GM18870 (cell line): Measurements from ENCODE around the gene TNFRSF25.
"Not testable (repeated sequence)": the region's sequence is repeated elsewhere in the genome, so short reads cannot be mapped to it uniquely, and the experiment has no call there.

Experiments used
- ATAC-seq: cut with Tn5 transposase; IDR thresholded peaks from one replicate; pipeline ENCODE4 v1.9.1; 2021; ENCODE audit warnings: moderate library complexity; ENCODE audit not compliant: unreplicated experiment

TNFRSF25 gene

GRCh38 chr1:6502000-6502891, 36.3 kb upstream of the TNFRSF25 start:
- ATAC-seq = no peak

GRCh38 chr1:6501279-6501813, 35.4 kb upstream of the TNFRSF25 start:
- ATAC-seq = no peak

- no peak for ATAC-seq
These were observed 34.7 kb upstream of the TNFRSF25 start for GRCh38 chr1:6500544-6501278.

GRCh38 chr1:6499296-6499695, 33.3 kb upstream of the TNFRSF25 start:
- ATAC-seq = no peak

- ATAC-seq = no peak
These were observed 32.7 kb upstream of the TNFRSF25 start for GRCh38 chr1:6498576-6499111.

- no peak for ATAC-seq
These were observed 32.0 kb upstream of the TNFRSF25 start for GRCh38 chr1:6497867-6498575.

GRCh38 chr1:6497215-6497866, 31.4 kb upstream of the TNFRSF25 start:
- ATAC-seq = no peak

GRCh38 chr1:6496890-6497214, 30.9 kb upstream of the TNFRSF25 start:
- ATAC-seq = no peak

- ATAC-seq = no peak
These were observed 30.4 kb upstream of the TNFRSF25 start for GRCh38 chr1:6496365-6496721.

GRCh38 chr1:6495540-6496364, 29.8 kb upstream of the TNFRSF25 start:
- ATAC-seq = no peak

- no peak for ATAC-seq
These were observed 29.1 kb upstream of the TNFRSF25 start for GRCh38 chr1:6495041-6495441.

- ATAC-seq = no peak
These were observed 28.7 kb upstream of the TNFRSF25 start for GRCh38 chr1:6494627-6495026.

- ATAC-seq = not testable (repeated sequence)
These were observed 27.9 kb upstream of the TNFRSF25 start for GRCh38 chr1:6493834-6494223.

GRCh38 chr1:6491966-6492365, 26.0 kb upstream of the TNFRSF25 start:
- ATAC-seq = no peak

GRCh38 chr1:6491480-6491962, 25.5 kb upstream of the TNFRSF25 start, which contains the start of gene PLEKHG5:
Gene PLEKHG5 (minus strand): TSS chr1:6491667. CDS start chr1:6477571, 14,096 bp downstream.
- no peak for ATAC-seq

- ATAC-seq = no peak
These were observed 25.1 kb upstream of the TNFRSF25 start for GRCh38 chr1:6491081-6491449.

GRCh38 chr1:6490181-6491080, 24.5 kb upstream of the TNFRSF25 start:
- no peak for ATAC-seq

GRCh38 chr1:6489799-6490180, 23.8 kb upstream of the TNFRSF25 start:
- ATAC-seq = no peak

GRCh38 chr1:6489383-6489765, 23.4 kb upstream of the TNFRSF25 start:
- no peak for ATAC-seq
